MG63 (cell line): Measurements from ENCODE around the gene USP7. TPM values are rescaled to one million over a fixed set of nuclear protein-coding genes. Genes with fewer than 3 reads are reported as not detected.
A peak's percentile ranks its signal among the peaks of the same experiment; 100 is the strongest.

ENCODE experiments used
- DNase-seq: peaks from one replicate; pipeline ENCODE4 v3.0.0-alpha.2; 2020
- H3K27me3 ChIP-seq: fragments of 250-450 bp; sonication (Bioruptor Pico); 2 replicates; pipeline ENCODE4 v1.5.1; 2020; ENCODE audit warnings: mild to moderate bottlenecking, moderate library complexity
- H3K36me3 ChIP-seq: fragments of 250-450 bp; sonication (Bioruptor Pico); 2 replicates; pipeline ENCODE4 v1.5.1; 2020; ENCODE audit warnings: mild to moderate bottlenecking, moderate library complexity
- H3K4me3 ChIP-seq: fragments of 250-450 bp; sonication (Bioruptor Pico); 2 replicates; pipeline ENCODE4 v1.5.1; 2020; ENCODE audit warnings: mild to moderate bottlenecking, moderate library complexity
- H3K9me3 ChIP-seq: fragments of 250-450 bp; sonication (Bioruptor Pico); 2 replicates; pipeline ENCODE4 v1.5.1; 2020; ENCODE audit warnings: mild to moderate bottlenecking, moderate library complexity
- total RNA-seq: library from RNA; depleted of rRNA; stranded (reverse); fragments of >200 nt; shearing (Covaris generic); gene quantifications from 2 replicates; pipeline ENCODE4 v1.2.3, GENCODE V29; 2014; ENCODE audit warnings: low replicate concordance

Gene USP7
- total RNA-seq, 1 experiment from 2014 or later, result 16.2 TPM

GRCh38 chr16:8867932-8868415 is 95.7 kb downstream of the USP7 start:
- H3K4me3 ChIP-seq, result peak overlapping the region; percentile 100
- no peaks in the 10 kb centered on the region for H3K9me3 ChIP-seq
- H3K36me3 ChIP-seq, result peaks cover 27% of the 10 kb centered on the region
- DNase-seq, result no peak
- no peaks in the 10 kb centered on the region for H3K27me3 ChIP-seq

GRCh38 chr16:8867216-8867931 is 96.3 kb downstream of the USP7 start:
- H3K27me3 ChIP-seq, result no peaks in the 10 kb centered on the region
- peak; percentile 36 for DNase-seq
- peak overlapping the region; percentile 100 for H3K4me3 ChIP-seq
- no peaks in the 10 kb centered on the region for H3K9me3 ChIP-seq
- H3K36me3 ChIP-seq, result peaks cover 27% of the 10 kb centered on the region

- no peak for DNase-seq
- H3K27me3 ChIP-seq, result no peaks in the 10 kb centered on the region
- H3K9me3 ChIP-seq, result no peaks in the 10 kb centered on the region
- H3K4me3 ChIP-seq, result peak overlapping the region; percentile 100
- peaks cover 27% of the 10 kb centered on the region for H3K36me3 ChIP-seq
Observed at GRCh38 chr16:8866884-8867215, 96.9 kb downstream of the USP7 start.

GRCh38 chr16:8866118-8866883 is 97.4 kb downstream of the USP7 start:
- DNase-seq, result no peak
- Histone ChIP-seq H3K4me3 (no peak overlapping the region; the same call in 1 of the 2 replicates), H3K9me3 (no peaks in the 10 kb centered on the region), H3K27me3 (no peaks in the 10 kb centered on the region), H3K36me3 (peaks cover 27% of the 10 kb centered on the region)

- H3K9me3 ChIP-seq, result no peaks in the 10 kb centered on the region
- H3K27me3 ChIP-seq, result no peaks in the 10 kb centered on the region
- H3K36me3 ChIP-seq, result peaks cover 31% of the 10 kb centered on the region
- DNase-seq, result no peak
- no peak overlapping the region for H3K4me3 ChIP-seq
Observed at GRCh38 chr16:8865145-8865882, 98.4 kb downstream of the USP7 start.

DNA sequence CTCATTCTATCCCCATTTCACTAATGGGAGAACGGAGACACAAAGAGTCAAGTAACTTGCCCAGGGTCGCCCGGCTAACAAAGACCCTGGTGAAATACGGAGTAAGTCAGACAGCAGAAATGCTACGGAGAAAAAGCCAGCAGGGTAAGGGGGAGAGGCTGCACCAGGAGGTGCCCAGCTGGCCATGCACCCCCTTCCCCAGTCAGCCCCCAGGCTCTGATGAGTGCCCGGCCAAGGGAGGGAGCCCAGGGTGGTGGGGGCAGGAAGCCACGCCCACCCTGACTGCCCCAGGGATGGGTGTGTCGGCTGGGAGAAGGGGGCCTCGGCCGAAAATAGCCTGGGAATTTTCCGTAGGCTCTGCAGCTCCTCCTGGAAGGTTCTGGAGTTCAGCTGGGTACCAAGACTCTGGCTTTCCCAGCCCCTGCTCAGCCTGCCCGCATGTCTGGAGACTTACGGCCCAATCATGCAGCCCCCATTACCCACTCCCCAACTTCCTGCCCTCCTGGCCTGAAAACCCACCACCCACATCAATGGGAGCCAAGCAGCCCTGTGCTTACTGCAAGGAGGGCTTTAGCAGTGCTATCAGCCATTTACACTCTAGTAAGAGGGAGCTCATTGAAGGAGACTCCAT is 99.1 kb downstream of the USP7 start:
- H3K36me3 ChIP-seq, result peaks cover 35% of the 10 kb centered on the region
- DNase-seq, result no peak
- no peaks in the 10 kb centered on the region for H3K9me3 ChIP-seq
- H3K4me3 ChIP-seq, result no peak overlapping the region
- no peaks in the 10 kb centered on the region for H3K27me3 ChIP-seq

- peak; percentile 44 for DNase-seq
- Histone ChIP-seq H3K27me3 (no peaks in the 10 kb centered on the region), H3K36me3 (peaks cover 42% of the 10 kb centered on the region), H3K4me3 (no peak overlapping the region), H3K9me3 (no peaks in the 10 kb centered on the region)
Observed at GRCh38 chr16:8863594-8864424, 99.9 kb downstream of the USP7 start.

DNA sequence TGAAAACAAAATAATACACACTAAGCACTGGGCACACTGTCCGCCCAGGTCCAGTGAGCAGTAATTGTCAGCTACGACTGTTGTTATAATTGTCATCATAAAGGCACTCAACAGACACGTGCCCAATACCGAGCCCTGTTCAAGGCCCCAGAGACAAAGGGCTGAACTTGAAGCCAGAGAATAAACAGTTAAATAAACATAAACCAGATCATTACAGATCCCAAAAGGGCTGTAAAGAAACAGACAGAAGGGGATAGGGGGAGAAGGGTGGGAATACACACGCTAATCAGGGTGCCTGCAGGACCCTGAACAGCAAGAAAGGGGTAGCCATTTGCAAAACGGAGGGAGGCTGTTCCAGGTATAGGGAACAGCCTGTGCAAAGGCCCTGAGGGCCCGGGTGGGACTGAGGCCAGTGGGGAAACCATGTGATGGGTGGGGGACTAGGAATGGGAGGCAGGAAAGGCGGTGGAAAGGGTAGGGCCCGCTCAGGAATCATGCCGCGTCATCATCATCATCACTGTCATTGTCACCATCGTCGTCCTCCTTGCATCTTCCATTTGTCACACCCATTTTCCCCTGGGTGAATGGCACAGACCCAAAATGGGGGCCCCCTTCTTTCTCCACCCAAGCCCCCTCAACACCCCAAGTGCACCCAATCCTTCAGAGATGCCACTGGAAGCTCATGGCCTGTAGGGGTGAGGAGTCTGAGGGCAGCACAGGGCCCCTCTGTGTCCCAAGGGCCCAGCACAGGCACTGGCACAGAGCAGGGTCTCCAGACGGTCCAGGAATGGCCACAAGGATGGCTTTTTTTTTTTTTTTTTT is 101.2 kb downstream of the USP7 start:
- no peaks in the 10 kb centered on the region for H3K9me3 ChIP-seq
- no peak overlapping the region for H3K4me3 ChIP-seq
- H3K36me3 ChIP-seq, result peaks cover 44% of the 10 kb centered on the region
- no peaks in the 10 kb centered on the region for H3K27me3 ChIP-seq
- no peak for DNase-seq

GRCh38 chr16:8861563-8862308 is 102.0 kb downstream of the USP7 start:
- H3K36me3 ChIP-seq, result peaks cover 39% of the 10 kb centered on the region
- H3K27me3 ChIP-seq, result no peaks in the 10 kb centered on the region
- no peak overlapping the region for H3K4me3 ChIP-seq
- no peak for DNase-seq
- H3K9me3 ChIP-seq, result no peaks in the 10 kb centered on the region

GRCh38 chr16:8859913-8860881 is 103.5 kb downstream of the USP7 start:
- Histone ChIP-seq H3K27me3 (no peaks in the 10 kb centered on the region), H3K9me3 (no peaks in the 10 kb centered on the region), H3K4me3 (no peak overlapping the region), H3K36me3 (peaks cover 50% of the 10 kb centered on the region)
- DNase-seq, result no peak

- DNase-seq, result no peak
- no peaks in the 10 kb centered on the region for H3K27me3 ChIP-seq
- H3K36me3 ChIP-seq, result peaks cover 56% of the 10 kb centered on the region
- no peak overlapping the region for H3K4me3 ChIP-seq
- H3K9me3 ChIP-seq, result no peaks in the 10 kb centered on the region
Observed at GRCh38 chr16:8858994-8859912, 104.5 kb downstream of the USP7 start.

DNA sequence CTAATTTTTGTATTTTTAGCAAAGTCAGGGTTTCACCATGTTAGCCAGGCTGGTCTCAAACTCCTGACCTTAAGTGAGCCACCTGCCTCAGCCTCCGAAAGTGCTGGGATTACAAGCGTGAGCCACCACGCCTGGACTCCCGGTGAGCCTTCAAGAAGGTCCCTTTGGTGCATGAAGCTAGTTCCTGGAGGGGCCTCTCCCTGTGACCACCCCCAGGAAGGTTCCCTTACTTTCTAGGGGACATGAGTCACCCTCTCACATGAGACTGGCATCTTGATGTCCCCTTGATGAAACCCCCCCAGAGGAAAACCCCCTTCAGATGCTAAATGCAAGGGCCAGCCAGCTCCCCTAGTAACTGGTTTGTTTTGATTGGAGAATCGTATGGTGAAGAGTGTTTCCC is 107.7 kb downstream of the USP7 start:
- no peaks in the 10 kb centered on the region for H3K27me3 ChIP-seq
- H3K9me3 ChIP-seq, result no peaks in the 10 kb centered on the region
- peaks cover 75% of the 10 kb centered on the region for H3K36me3 ChIP-seq
- DNase-seq, result no peak
- H3K4me3 ChIP-seq, result no peak overlapping the region
